GM12864 (cell line): ENCODE measurements around the gene ARHGAP23.
A peak's percentile ranks its signal among the peaks of the same experiment; 100 is the strongest.

ENCODE experiments used
- DNase-seq: peaks from one replicate; pipeline ENCODE4 v3.0.0-alpha.2; 2011; ENCODE audit warnings: low read depth
- H3K4me3 ChIP-seq: 2 replicates; pipeline ENCODE4 v1.5.1; 2011; ENCODE audit warnings: mild to moderate bottlenecking, low read depth, low read length, control low read depth
- TF ChIP-seq, protein P1 (sequence below): IDR thresholded peaks from 2 replicates; pipeline ENCODE4 v1.5.1; 2011; ENCODE audit warnings: low read depth, mild to moderate bottlenecking, moderate library complexity, low read length, control low read depth, inconsistent platforms; ENCODE audit errors: missing control alignments

ARHGAP23 gene

DNA sequence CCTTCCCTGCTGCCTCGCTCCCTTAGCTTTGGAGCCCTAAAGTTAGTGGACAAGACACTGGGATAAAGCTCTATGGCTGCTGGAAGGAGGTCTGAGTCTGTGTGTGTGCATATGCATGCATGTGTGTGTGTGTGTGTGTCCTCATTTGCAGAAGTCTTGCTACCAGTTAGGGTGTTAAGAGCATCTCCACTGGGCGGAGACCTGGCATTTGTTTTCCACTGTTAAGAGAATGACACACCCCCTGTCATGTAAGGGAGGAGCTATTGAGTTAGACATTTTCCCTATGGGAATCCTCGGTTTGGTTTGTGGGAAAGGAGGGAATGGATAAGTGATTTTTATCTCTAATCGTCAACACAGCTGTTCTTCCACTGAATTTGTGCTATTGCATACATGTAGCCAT is 24.8 kb upstream of the ARHGAP23 start:
- TF ChIP-seq, protein P1, sequence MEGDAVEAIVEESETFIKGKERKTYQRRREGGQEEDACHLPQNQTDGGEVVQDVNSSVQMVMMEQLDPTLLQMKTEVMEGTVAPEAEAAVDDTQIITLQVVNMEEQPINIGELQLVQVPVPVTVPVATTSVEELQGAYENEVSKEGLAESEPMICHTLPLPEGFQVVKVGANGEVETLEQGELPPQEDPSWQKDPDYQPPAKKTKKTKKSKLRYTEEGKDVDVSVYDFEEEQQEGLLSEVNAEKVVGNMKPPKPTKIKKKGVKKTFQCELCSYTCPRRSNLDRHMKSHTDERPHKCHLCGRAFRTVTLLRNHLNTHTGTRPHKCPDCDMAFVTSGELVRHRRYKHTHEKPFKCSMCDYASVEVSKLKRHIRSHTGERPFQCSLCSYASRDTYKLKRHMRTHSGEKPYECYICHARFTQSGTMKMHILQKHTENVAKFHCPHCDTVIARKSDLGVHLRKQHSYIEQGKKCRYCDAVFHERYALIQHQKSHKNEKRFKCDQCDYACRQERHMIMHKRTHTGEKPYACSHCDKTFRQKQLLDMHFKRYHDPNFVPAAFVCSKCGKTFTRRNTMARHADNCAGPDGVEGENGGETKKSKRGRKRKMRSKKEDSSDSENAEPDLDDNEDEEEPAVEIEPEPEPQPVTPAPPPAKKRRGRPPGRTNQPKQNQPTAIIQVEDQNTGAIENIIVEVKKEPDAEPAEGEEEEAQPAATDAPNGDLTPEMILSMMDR = no peak
- no peak overlapping the region for H3K4me3 ChIP-seq
- no peak for DNase-seq

DNA sequence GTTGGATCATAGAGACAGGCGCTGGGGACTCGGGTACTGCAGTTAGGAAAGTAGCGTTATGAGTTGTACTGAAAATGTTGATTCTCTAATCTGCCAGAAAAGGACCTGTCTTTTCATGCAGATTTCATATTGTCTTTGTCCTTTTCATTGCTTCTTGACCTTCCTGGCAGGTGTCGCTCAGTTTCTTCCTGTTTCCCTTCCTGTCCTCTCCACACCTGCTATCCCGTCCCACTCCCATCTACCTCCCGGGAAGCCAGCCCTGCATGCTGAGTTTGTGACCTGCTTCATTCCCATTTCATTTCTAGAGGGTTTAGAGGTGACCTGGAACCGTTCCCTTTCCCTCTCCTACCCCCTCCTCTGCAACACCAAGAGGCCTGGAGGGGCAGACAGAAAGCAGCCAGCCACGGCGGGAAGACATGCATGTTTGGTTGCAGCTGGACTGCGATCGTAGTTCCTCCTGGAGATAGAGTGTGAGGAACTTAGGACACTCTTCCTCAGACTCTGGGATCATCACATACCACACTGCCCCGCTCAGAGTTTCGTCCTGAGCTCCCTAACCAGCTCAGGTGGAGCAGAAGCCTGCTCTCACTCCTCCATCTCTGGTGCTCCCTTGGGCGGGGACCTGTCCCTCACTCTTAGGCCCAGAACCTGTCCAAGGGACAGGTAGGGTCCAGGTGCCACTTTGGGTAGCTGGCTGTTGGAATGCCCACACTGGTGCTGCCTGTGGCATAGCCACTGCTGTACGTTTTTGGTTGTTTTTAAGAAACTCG is 23.9 kb upstream of the ARHGAP23 start:
- TF ChIP-seq, protein P1 = no peak
- no peak overlapping the region for H3K4me3 ChIP-seq
- DNase-seq = no peak

DNA sequence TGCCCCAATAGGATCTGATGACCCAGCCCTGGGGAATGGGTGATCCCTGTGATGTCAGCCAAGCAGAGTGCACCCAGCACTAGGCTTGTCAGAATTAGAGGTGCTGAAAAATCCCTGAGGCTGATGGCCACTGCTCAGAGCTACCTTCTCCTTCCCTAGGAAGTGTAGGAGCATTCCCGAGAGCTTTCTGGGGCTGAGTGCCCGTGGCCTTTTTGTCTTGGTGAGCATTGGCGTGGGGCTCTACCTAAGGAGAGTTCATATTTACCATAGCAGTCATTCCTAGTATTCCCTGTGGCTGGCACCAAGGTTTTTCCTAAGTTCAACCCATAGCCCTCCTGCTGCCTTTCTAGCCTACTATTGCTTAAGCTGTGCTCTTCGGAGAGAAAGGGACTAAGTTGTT is 22.6 kb upstream of the ARHGAP23 start:
- H3K4me3 ChIP-seq = no peak overlapping the region
- TF ChIP-seq, protein P1 = no peak

DNA sequence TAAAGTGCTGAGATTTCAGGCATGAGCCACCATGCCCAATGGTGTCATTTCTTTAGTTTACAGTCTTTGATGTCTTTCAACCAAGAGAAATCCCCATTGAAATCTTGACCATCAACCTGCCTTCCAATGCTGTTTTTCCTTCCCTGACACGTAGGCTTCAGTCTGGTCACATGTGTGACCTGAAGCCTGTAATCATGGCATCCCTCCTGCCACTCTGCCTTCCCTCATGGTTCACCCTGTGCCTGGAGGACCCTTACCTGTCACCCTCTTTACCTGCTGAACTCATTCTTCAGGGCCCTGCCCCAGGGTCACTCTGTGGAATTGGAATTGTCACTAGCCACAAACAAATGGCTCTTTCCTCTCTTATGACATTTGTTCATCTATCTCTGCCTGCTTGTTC is 18.1 kb upstream of the ARHGAP23 start:
- TF ChIP-seq, protein P1 = no peak
- no peak for DNase-seq
- no peak overlapping the region for H3K4me3 ChIP-seq

More for the DNA sequence above, 22.6 kb upstream of the ARHGAP23 start:
- DNase-seq = no peak

DNA sequence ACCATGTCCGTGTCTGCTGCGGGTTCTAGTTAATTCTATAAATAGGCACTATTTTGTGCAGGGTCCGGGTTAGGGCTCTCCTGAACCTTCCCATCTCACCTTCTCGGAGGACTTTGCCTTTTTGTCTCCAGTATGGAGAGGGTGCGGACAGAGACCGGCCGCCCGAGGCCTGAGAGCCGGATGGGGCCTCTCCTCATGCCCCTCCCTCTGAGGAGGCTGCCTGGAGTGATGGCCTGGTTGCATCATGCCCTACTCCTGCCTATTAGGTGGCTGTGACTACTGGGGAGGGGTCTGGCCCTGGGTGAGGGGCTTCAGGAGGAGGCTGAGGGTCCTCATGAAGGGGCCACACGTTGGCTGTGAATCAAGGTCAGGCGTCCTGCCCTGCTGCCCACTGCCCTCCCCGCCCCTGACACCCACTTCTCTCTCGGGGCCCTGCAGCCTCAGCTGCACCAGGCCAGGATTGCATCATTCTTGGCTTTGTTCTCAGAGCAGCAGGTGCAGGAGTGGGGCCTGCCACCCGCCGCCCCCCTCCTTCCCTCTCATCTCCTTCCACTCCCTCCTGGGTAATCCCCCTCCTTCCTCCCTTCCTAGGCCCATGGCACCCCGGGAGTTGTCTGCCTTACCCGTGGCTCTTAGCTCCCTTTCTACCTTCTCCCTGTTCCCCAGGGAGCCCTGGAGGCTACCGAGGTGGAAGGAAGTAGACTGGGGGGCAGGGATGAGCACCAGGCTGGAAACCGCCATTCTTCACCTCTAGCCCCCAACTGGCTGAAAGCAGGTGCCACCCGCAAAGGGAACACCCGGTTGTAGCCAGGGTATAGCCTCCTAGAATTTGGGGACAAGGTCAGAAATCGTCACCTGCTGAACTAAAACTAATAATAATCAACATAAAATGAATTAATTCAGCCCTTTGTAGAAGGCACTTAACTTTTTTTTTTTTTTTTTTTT is 12.7 kb upstream of the ARHGAP23 start:
- peak overlapping the region; percentile 44 for H3K4me3 ChIP-seq
- peak; percentile 39 for DNase-seq
- TF ChIP-seq, protein P1 = no peak

DNA sequence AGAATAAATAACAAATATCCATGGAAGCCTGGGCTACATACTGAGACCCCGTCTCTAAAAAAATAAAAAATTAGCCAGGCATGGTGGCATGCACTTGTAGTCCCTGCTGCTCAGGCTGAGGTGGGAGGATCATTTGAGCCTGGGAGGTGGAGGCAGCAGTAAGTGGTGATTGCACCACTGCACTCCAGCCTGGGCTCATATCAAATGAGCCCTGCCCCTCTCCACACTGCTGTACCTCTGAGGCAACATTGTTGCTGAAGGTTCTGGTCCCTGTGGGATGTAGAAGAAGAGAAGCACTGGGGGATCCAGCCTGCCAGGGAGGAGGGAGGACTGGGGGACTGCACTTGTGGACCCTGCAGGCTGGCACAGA is 11.4 kb upstream of the ARHGAP23 start:
- H3K4me3 ChIP-seq = no peak overlapping the region
- TF ChIP-seq, protein P1 = no peak
- DNase-seq = no peak
